HEK293 (cell line): ENCODE measurements around the gene ADAMTS13.
A peak's percentile ranks its signal among the peaks of the same experiment; 100 is the strongest.

Experiments used
- CTCF ChIA-PET: fragments of 350-600 bp; formaldehyde crosslinking; extraction: SDS; loops from one replicate; lab custom pipeline; 2021; ENCODE audit warnings: antibody characterized with exemption; lab: Yijun Ruan, JAX
- POLR2A ChIA-PET: fragments of 300-600 bp; formaldehyde crosslinking; extraction: SDS; loops from one replicate; lab custom pipeline; 2020; ENCODE audit warnings: antibody characterized with exemption, inconsistent platforms; lab: Yijun Ruan, JAX
- H3K27ac ChIP-seq: fragments of 200-500 bp; sonication (Bioruptor generic); 2 replicates; pipeline ENCODE4 v1.5.1; 2014; ENCODE audit warnings: low read depth, low read length, control low read depth, inconsistent platforms; ENCODE audit errors: extremely low read depth
- H3K36me3 ChIP-seq, 2 experiments: fragments of 200-500 bp in 1 of 2; sonication (Bioruptor generic) in 1 of 2; 1 replicate in 1 of 2; 2 replicates in 1 of 2; pipeline ENCODE4 v1.5.1; 2014 to 2017; ENCODE audit warnings: inconsistent platforms in 2 of 2, low read length in 2 of 2; ENCODE audit not compliant: control insufficient read depth in 2 of 2, insufficient read depth in 1 of 2
- H3K4me1 ChIP-seq: fragments of 200-500 bp; sonication (Bioruptor generic); 2 replicates; pipeline ENCODE4 v1.5.1; 2014; ENCODE audit warnings: mild to moderate bottlenecking, low read length, inconsistent platforms; ENCODE audit not compliant: control insufficient read depth, insufficient read depth
- H3K4me3 ChIP-seq: 2 replicates; pipeline ENCODE4 v1.5.1; 2011; ENCODE audit warnings: low read depth, mild to moderate bottlenecking, control low read depth, low read length, moderate library complexity
- H3K9me3 ChIP-seq: fragments of 200-500 bp; sonication (Bioruptor generic); 2 replicates; pipeline ENCODE4 v1.5.1; 2014; ENCODE audit warnings: low read depth, low read length, inconsistent platforms; ENCODE audit not compliant: control insufficient read depth, insufficient read depth
- ELK4 ChIP-seq: IDR thresholded peaks from 2 replicates; pipeline ENCODE4 v1.6.1; 2011; ENCODE audit warnings: mild to moderate bottlenecking, low read depth, low read length, borderline replicate concordance
- GLIS2 ChIP-seq: fragments of 450-650 bp; formaldehyde crosslinking; IDR thresholded peaks from 2 replicates; pipeline ENCODE4 v1.5.1; 2016; ENCODE audit warnings: missing biosample characterization, missing genetic modification characterization
- KLF1 ChIP-seq: fragments of 450-650 bp; formaldehyde crosslinking; IDR thresholded peaks from 2 replicates; pipeline ENCODE4 v1.5.1; 2016; ENCODE audit warnings: missing biosample characterization, missing genetic modification characterization
- MYNN ChIP-seq: fragments of 450-650 bp; formaldehyde crosslinking; IDR thresholded peaks from 2 replicates; pipeline ENCODE4 v1.5.1; 2016; ENCODE audit warnings: missing biosample characterization, missing genetic modification characterization, borderline replicate concordance
- PRDM4 ChIP-seq: fragments of 450-650 bp; formaldehyde crosslinking; IDR thresholded peaks from 2 replicates; pipeline ENCODE4 v1.5.1; 2017; ENCODE audit warnings: missing biosample characterization, missing genetic modification characterization
- RBAK ChIP-seq: fragments of 450-650 bp; formaldehyde crosslinking; IDR thresholded peaks from 2 replicates; pipeline ENCODE4 v1.5.1; 2016; ENCODE audit warnings: missing biosample characterization, missing genetic modification characterization
- REPIN1 ChIP-seq: fragments of 450-650 bp; formaldehyde crosslinking; IDR thresholded peaks from 2 replicates; pipeline ENCODE4 v1.5.1; 2017; ENCODE audit warnings: missing biosample characterization, missing genetic modification characterization, low read depth
- SP2 ChIP-seq: fragments of 450-650 bp; formaldehyde crosslinking; IDR thresholded peaks from 2 replicates; pipeline ENCODE4 v1.5.1; 2016; ENCODE audit warnings: missing biosample characterization, missing genetic modification characterization
- SP3 ChIP-seq: fragments of 450-650 bp; formaldehyde crosslinking; IDR thresholded peaks from 2 replicates; pipeline ENCODE4 v1.5.1; 2016; ENCODE audit warnings: missing biosample characterization, missing genetic modification characterization
- TSHZ1 ChIP-seq: fragments of 450-650 bp; formaldehyde crosslinking; IDR thresholded peaks from 2 replicates; pipeline ENCODE4 v1.5.1; 2016; ENCODE audit warnings: missing biosample characterization, missing genetic modification characterization, borderline replicate concordance
- ZBTB17 ChIP-seq: fragments of 450-650 bp; formaldehyde crosslinking; IDR thresholded peaks from 2 replicates; pipeline ENCODE4 v1.5.1; 2016; ENCODE audit warnings: missing biosample characterization, missing genetic modification characterization
- ZBTB8A ChIP-seq: fragments of 450-650 bp; formaldehyde crosslinking; IDR thresholded peaks from 2 replicates; pipeline ENCODE4 v1.5.1; 2016; ENCODE audit warnings: missing biosample characterization, missing genetic modification characterization
- ZIC2 ChIP-seq: fragments of 450-650 bp; formaldehyde crosslinking; IDR thresholded peaks from 2 replicates; pipeline ENCODE4 v1.5.1; 2016; ENCODE audit warnings: missing biosample characterization, missing genetic modification characterization
- ZNF132 ChIP-seq: fragments of 450-650 bp; formaldehyde crosslinking; IDR thresholded peaks from 2 replicates; pipeline ENCODE4 v1.5.1; 2017; ENCODE audit warnings: missing biosample characterization, missing genetic modification characterization, borderline replicate concordance
- ZNF19 ChIP-seq: fragments of 450-650 bp; formaldehyde crosslinking; IDR thresholded peaks from 2 replicates; pipeline ENCODE4; 2016; ENCODE audit warnings: missing biosample characterization, missing genetic modification characterization, low read depth
- ZNF239 ChIP-seq: fragments of 450-650 bp; formaldehyde crosslinking; IDR thresholded peaks from 2 replicates; pipeline ENCODE4 v1.5.1; 2016; ENCODE audit warnings: missing biosample characterization, missing genetic modification characterization
- ZNF341 ChIP-seq: fragments of 450-650 bp; formaldehyde crosslinking; IDR thresholded peaks from 2 replicates; pipeline ENCODE4; 2016; ENCODE audit warnings: low read depth, missing biosample characterization, missing genetic modification characterization
- ZNF362 ChIP-seq: fragments of 450-650 bp; formaldehyde crosslinking; IDR thresholded peaks from 2 replicates; pipeline ENCODE4 v1.5.1; 2016; ENCODE audit warnings: missing biosample characterization, missing genetic modification characterization
- ZNF37A ChIP-seq: fragments of 450-650 bp; IDR thresholded peaks from 2 replicates; pipeline ENCODE4 v1.5.1; 2018; ENCODE audit warnings: missing biosample characterization, missing genetic modification characterization
- ZNF549 ChIP-seq: fragments of 450-650 bp; IDR thresholded peaks from 2 replicates; pipeline ENCODE4 v1.5.1; 2018; ENCODE audit warnings: missing biosample characterization, missing genetic modification characterization, mild to moderate bottlenecking, inconsistent platforms, moderate library complexity
- ZNF555 ChIP-seq: fragments of 450-650 bp; formaldehyde crosslinking; conservative IDR thresholded peaks from 2 replicates; pipeline ENCODE4 v1.5.1; 2017; ENCODE audit warnings: missing biosample characterization, mild to moderate bottlenecking, missing genetic modification characterization, inconsistent platforms
- ZNF585B ChIP-seq: fragments of 450-650 bp; formaldehyde crosslinking; IDR thresholded peaks from 2 replicates; pipeline ENCODE4 v1.5.1; 2016; ENCODE audit warnings: missing biosample characterization, missing genetic modification characterization
- ZNF701 ChIP-seq: fragments of 450-650 bp; formaldehyde crosslinking; IDR thresholded peaks from 2 replicates; pipeline ENCODE4 v1.5.1; 2016; ENCODE audit warnings: missing biosample characterization, missing genetic modification characterization
- ZNF707 ChIP-seq: fragments of 450-650 bp; formaldehyde crosslinking; IDR thresholded peaks from 2 replicates; pipeline ENCODE4 v1.5.1; 2016; ENCODE audit warnings: missing biosample characterization, missing genetic modification characterization
- ZNF843 ChIP-seq: fragments of 450-650 bp; formaldehyde crosslinking; IDR thresholded peaks from 2 replicates; pipeline ENCODE4 v1.5.1; 2016; ENCODE audit warnings: missing biosample characterization, missing genetic modification characterization

The ADAMTS13 gene

GRCh38 chr9:133483611-133484010, 61.4 kb downstream of the ADAMTS13 start:
- Histone ChIP-seq H3K27ac (no peak overlapping the region), H3K4me3 (no peak overlapping the region), H3K9me3 (no peaks in the 10 kb centered on the region), H3K36me3 (no peaks in the 10 kb centered on the region), H3K4me1 (no peaks in the 10 kb centered on the region)
- ChIA-PET CTCF (interaction anchor here (0.6 to 2.3 kb wide), 12 partner anchors 9 to 581 kb away, joined by 3 to 8 read pairs (median 4); no protein-coding TSS in a partner anchor), POLR2A (interaction anchor here (0.7 kb wide), 1 partner anchor 40 kb away, joined by 4 read pairs; no protein-coding TSS in a partner anchor)
- TF ChIP-seq ZNF362 (no peak), ZNF701 (tag by site-specific recombination) (no peak), ZIC2 (tag by site-specific recombination) (peak; percentile 16; the same call in 1 of the 2 replicates)

GRCh38 chr9:133484671-133485437, 62.7 kb downstream of the ADAMTS13 start:
- no peaks in the 10 kb centered on the region for H3K9me3 ChIP-seq
- no peaks in the 10 kb centered on the region for H3K4me1 ChIP-seq
- no peaks in the 10 kb centered on the region for H3K36me3 ChIP-seq
- no peak overlapping the region for H3K27ac ChIP-seq
- ChIA-PET CTCF (interaction anchor here (0.6 to 4.5 kb wide), 19 partner anchors 11 to 509 kb away, joined by 3 to 69 read pairs (median 3); partner anchors contain the start of gene CACFD1), POLR2A (interaction anchor here (0.6 to 1.4 kb wide), 3 partner anchors 110 to 369 kb away, joined by 3 read pairs; no protein-coding TSS in a partner anchor)
- H3K4me3 ChIP-seq = no peak overlapping the region
- no peak for TF ChIP-seq PRDM4 (tag by site-specific recombination)
- TF ChIP-seq ZNF555 (tag by site-specific recombination) = no peak
- no peak for TF ChIP-seq ZNF37A (tag by site-specific recombination)
- no peak for TF ChIP-seq MYNN (tag by site-specific recombination)
- TF ChIP-seq SP3 (tag by site-specific recombination) = peak; percentile 67
- TF ChIP-seq KLF1 = peak; percentile 87
- TF ChIP-seq REPIN1 = no peak
- TF ChIP-seq ZNF341 (tag by site-specific recombination) = peak; percentile 40
- no peak for TF ChIP-seq ELK4
- TF ChIP-seq ZNF19 (tag by site-specific recombination) = no peak
- peak; percentile 58 for TF ChIP-seq SP2 (tag by site-specific recombination)
- no peak for TF ChIP-seq ZBTB17 (tag by site-specific recombination)
- no peak for TF ChIP-seq ZBTB8A (tag by site-specific recombination)
- TF ChIP-seq ZNF549 (tag by site-specific recombination) = no peak
- no peak for TF ChIP-seq ZNF843 (tag by site-specific recombination)
- no peak for TF ChIP-seq ZNF132 (tag by site-specific recombination)
- TF ChIP-seq GLIS2 (tag by site-specific recombination) = peak; percentile 79
- TF ChIP-seq ZNF239 = no peak
- no peak for TF ChIP-seq ZNF707
- TF ChIP-seq TSHZ1 (tag by site-specific recombination) = no peak
- TF ChIP-seq ZNF585B (tag by site-specific recombination) = no peak
- TF ChIP-seq RBAK (tag by site-specific recombination) = no peak
